Activated naive CD8-positive, alpha-beta T cell treated with anti-CD3 and anti-CD28 coated beads for 36 hours (primary cell): ENCODE measurements around the gene CPEB3. TPM values are rescaled to one million over a fixed set of nuclear protein-coding genes. Genes with fewer than 3 reads are reported as not detected.

Source experiments
- total RNA-seq, 2 experiments: library from RNA; stranded (reverse); gene quantifications; one replicate each; pipeline ENCODE4 v1.2.3, GENCODE V29; 2021

The CPEB3 gene
- total RNA-seq, 2 experiments from 2014 or later: 1.5 to 1.9 TPM

Other genes with a start within 250 kb of the CPEB3 start
- gene MARCHF5, start 89 bp upstream of the CPEB3 start, total RNA-seq: 10 to 100 TPM; 25.6 to 26.5 TPM